Measurements from ENCODE around the gene NPC1L1.

The NPC1L1 gene, protein sequence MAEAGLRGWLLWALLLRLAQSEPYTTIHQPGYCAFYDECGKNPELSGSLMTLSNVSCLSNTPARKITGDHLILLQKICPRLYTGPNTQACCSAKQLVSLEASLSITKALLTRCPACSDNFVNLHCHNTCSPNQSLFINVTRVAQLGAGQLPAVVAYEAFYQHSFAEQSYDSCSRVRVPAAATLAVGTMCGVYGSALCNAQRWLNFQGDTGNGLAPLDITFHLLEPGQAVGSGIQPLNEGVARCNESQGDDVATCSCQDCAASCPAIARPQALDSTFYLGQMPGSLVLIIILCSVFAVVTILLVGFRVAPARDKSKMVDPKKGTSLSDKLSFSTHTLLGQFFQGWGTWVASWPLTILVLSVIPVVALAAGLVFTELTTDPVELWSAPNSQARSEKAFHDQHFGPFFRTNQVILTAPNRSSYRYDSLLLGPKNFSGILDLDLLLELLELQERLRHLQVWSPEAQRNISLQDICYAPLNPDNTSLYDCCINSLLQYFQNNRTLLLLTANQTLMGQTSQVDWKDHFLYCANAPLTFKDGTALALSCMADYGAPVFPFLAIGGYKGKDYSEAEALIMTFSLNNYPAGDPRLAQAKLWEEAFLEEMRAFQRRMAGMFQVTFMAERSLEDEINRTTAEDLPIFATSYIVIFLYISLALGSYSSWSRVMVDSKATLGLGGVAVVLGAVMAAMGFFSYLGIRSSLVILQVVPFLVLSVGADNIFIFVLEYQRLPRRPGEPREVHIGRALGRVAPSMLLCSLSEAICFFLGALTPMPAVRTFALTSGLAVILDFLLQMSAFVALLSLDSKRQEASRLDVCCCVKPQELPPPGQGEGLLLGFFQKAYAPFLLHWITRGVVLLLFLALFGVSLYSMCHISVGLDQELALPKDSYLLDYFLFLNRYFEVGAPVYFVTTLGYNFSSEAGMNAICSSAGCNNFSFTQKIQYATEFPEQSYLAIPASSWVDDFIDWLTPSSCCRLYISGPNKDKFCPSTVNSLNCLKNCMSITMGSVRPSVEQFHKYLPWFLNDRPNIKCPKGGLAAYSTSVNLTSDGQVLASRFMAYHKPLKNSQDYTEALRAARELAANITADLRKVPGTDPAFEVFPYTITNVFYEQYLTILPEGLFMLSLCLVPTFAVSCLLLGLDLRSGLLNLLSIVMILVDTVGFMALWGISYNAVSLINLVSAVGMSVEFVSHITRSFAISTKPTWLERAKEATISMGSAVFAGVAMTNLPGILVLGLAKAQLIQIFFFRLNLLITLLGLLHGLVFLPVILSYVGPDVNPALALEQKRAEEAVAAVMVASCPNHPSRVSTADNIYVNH (N-terminal part only)

DNA sequence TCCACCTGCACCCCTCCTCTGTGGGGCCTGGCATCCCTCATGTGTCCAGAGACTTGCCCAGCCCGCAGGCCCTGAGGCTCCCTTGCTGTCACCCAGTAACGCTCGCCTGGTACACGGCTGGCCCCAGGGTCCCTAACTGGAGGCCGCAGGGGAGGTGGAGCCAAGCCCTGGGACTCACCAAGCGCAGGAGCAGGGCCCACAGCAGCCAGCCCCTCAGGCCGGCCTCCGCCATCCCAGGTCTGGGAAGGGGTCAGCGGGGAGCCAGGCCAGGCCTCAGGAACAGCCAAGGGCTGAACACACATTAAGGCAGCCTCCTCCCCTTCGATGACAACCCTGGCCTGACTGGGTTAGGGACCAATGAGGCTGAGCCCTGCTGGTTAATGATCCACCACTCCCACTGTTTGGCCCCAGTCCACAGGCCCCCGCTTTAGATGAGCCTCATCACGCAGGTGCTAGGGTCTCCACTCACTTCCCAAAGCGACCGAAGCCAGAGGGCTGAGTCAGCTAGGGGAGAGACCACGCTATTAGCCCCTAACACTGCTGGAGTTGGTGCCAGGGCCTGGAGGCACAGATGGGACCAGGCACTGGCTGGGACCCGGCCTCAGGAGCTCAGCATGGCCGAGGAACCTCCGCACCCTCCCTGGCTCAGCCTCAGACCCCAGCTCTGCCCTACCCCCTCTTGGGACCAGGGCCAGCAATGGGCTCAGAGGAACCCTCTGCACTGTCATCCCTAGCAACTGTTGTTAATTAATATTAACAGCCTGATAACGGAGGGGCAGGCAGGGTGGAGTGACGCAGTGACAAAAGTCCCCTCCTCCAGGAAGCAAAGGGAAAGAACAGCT is at the start of gene NPC1L1:
Gene NPC1L1 (minus strand): TSS at position 303 of the 842 bp plus-strand sequence. CDS start 71 bp downstream, at position 232.
- no peak for DNase-seq (ENCODE audit: low spot score)

DNA sequence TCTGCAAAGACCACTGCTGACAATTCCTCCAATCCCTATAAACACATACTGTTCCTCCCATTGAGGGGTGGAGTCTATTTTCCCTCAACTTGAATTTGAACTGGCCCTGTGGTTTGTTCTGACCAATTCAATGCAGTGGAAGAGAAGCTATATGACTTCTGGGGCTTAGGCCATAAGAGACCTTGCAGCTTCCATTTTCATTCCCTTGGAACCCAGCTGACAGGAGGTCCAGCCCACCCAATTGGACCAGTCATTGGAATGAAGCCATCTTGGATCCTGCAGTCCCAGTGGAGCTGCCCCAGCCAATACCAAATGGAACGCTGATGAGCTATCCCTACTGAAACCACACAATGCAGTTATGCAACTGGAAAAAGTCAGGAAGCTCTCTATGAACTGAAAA is 49.8 kb upstream of the NPC1L1 start:
- no peak for DNase-seq (ENCODE audit: low spot score)

DNA sequence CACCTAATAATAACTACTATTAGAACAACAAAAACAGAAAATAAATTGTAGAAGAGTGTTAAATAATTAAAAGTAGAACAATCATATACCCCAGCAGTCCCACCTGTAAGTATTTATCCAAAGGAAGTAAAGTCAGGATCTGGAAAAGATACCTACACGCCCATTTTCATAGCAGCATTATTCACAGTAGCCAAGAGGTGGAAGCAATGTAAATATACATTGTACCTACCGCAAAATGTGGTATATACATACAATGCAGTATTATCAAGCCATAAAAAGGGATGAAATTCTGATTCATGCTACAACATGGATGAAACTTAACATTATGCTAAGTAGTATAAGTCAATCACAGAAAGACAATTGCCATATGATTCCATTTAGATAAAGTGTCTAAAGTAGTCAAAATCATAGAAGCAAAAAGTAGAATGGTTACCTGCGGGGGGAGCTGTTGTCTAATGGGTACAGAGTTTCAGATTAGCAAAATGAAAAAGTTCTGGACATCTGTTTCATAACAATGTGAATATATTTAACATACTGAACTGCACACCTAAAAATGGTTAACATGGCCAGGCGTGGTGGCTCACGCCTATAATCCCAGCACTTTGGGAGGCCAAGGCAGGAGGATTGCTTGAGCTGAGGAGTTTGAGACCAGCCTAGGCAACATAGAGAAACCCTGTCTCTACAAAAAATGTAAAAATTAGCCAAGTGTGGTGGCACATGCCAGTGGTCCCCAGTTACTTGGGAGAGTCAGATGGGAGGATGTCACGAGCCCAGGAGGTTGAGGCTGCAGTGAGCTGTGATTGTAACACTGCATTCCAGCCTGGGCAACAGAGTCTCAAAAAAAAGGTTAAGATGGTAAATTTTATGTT is 46.9 kb upstream of the NPC1L1 start:
- DNase-seq (ENCODE audit: low spot score), result no peak

DNA sequence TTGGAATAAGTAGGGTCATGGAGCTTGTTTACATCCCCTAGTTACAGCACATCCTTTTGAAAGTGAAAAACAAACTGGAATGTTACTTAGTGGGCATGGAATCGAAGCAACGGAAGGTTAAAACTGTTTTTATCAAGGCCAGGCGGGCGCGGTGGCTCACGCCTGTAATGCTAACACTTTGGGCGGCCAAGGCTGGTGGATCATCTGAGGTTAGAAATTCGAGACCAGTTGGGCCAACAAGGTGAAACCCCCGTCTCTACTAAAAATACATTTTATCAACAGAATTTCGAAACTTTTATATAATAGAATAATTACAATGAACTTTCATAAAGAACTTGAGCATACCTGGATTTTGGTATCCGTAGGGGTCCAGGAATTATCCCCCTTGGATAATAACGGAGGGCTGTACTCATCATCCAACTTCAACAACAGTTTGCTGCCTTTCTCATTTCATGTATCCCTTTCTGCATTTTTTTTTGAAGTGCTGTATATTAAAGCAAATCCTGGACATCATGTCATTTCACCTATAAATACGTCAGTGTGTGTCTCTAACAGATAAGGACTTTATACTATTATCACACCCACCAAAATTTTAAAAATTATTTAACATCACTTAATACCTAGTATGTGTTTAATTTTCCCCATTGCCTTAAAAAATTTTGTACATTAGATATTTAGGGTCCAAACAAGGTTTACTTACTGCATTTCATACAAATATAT is 42.2 kb upstream of the NPC1L1 start:
- DNase-seq (ENCODE audit: low spot score), result no peak

DNA sequence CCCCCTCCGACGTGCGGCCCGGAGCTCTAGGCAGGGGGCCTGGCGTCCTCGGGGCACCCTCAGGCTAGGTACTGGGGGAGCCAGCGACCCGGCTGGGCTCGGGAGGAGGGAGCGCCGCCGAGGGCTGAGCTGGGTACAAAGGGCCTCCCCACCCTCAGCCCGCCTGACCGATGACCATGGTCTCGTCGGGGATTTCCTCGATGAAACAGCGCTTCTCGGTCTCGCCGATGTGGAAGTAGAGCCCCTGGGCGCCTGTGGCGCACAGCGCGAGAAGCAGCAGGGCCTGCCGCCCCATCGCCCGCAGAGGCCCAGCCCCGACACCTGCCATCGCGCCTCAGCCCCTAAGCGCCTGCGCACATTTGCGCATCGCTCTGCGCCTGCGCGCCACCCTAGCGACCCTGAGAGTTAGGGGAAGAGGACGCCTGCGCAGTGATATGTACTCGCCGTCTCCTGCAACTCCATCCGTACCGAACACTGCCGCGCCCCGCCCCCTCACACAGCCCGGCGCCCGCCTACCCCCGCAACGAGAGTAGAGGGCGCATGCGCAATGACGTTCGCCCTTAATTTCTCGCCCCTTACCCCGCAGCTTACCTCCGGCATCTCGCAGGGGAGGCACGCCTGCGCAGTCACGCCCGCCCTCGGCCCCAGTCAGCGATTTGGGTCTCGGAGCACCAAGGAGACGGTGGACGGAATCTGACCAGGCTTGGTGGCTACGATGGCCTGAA is 40.9 kb upstream of the NPC1L1 start, which contains the start of gene TMED4:
Gene TMED4 (minus strand): TSS at position 353 of the 725 bp plus-strand sequence. CDS start 25 bp downstream, at position 328.
- peak; percentile 100 for DNase-seq (ENCODE audit: low spot score)

DNA sequence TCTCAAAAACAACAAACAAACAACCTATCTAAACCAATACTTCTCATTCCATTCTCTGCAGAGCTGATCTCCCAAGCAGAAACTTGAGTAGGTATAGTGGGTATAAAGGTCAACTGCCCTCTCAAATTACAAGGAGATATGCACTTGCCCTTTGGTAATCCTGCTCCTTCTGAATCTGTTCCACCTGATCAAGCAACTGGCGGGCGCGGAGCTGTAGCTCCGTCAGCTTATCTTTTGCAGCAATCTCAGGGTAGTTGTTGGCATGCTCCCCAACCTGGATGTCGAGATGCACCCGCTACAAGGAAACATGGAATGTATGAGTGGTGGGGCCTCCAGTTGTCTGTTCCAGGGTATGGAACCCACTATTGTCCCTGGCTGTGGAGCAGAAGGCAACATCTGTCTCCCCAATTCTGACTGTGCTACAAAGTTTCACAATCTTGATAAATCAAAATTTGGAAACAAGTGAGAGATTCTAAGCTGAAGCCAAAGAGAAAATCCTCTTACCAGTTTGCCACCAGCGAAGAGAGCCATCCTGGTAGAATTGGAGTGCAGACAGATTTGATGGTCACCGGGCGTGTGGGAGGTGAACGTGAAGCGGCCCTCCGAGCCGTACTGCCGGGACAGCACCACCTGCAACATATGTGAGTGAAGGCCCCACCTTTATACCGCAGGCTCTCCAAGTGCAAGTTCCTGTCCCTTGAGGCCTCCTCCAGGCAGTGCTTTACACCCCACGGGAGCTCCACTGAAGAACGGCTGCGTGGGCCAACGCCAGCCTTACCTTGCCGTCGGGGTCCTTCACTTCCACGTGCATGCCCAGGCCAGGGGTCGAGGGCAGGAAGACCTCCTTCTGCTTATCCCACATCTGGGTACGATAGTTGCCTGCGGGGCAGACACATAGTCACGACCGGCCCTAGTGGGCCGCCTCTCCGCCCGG is 40.1 kb upstream of the NPC1L1 start:
- DNase-seq (ENCODE audit: low spot score), result no peak

DNA sequence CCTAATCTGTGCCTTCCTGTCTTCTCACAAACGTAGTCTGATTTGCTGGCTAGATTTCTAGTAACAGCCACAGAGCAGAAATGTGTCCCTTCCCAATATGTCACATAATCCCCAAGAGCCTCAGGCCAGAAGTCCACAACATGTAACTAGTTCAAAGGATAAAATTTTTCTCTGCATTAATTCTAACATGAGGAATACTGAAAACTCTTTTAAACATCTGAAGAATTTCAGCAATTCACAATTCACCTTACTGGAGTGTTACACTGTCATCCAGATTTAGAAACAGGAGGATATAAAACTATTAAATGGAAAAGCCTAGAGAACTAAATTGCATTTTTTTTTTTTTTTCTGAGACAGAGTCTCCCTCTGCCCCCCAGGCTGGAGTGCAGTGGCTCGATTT is 35.1 kb upstream of the NPC1L1 start:
- DNase-seq (ENCODE audit: low spot score), result no peak

DNA sequence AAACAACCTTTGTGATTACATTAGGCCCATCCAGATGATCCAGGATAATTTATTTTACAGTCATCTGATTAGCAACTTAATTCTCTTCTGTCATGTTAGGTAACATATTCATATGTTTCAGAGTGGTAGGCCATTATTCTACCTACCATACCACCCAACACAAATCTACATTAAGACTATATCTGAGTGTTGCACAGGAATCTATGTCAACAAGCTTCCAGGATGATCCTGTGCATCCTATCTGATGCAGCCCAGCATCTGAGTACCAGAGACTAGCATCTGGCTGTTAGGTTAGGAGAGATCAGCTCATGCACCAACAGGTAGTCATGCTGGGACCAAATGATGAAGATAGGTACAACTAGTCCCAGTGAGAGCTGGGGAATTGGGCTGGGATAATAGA is 33.9 kb upstream of the NPC1L1 start:
- DNase-seq (ENCODE audit: low spot score), result no peak

DNA sequence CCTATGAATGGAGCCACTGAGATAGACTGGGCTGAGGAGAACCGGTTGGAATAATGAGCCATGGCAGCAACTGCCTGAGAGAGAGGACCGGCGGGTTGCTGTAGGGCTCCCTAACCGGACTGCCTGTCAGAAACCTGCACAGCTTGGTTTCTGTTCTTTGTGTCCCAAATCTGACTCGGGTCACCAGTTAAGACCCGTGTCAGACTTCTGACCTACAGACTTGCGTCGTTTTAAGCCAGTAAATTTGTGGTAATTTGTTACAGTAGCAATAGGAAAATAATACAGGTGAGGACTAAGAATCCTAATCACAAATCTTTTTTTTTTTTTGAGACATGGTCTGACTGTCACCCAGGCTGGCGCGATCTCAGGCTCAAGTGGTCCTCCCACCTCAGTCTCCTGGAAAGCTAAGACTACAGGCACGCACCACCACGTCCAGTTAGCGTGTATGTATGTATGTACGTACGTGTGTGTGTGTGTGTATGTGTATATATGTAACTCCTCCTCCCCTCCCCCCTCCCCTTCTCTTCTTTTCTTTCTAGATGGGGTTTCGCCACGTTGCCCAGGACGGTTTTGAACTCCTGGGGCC is 33.2 kb upstream of the NPC1L1 start:
- DNase-seq (ENCODE audit: low spot score), result no peak

DNA sequence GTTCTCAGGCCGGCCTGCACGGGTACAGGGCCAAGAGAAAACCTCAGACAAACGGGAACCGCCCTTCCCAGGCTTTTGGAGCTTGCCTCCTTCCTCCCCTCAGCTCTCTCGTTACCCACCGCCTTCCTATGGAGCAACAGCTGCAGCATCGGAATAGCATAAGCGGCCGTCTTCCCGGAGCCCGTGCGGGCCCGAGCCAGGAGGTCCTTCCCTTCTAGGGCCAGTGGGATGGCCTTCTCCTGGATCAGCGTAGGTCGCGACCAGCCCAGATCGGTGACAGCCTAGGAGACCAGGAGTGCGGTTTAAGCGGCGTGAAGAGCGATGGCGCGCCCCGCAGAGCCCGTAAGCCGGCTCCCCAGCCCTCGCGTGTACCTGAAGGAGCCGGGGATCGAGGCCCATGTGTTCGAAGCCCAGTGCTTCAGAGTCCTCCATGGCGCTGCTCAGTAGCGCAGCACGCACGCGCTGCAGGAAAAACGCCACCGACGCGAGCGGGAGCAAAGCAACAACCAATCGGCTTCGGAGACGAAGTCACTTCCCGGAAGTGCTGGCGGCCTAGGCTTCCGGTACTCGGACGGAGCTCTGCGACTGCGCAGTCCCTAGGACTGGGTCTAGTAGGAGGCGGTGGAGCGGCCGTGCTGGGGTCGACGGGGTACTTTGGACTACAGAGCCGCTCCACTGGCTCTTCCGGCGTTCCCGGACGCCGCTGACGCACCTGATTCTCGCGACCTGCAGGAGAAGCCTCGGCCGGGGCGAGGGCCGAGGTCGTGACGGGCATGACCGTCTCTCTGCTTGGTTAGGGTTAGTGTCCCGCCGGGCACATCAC is 32.5 kb upstream of the NPC1L1 start, which contains the start of gene DDX56:
Gene DDX56 (minus strand): TSS at position 445 of the 823 bp plus-strand sequence. CDS start 13 bp downstream, at position 432.
- DNase-seq (ENCODE audit: low spot score), result peak; percentile 96

DNA sequence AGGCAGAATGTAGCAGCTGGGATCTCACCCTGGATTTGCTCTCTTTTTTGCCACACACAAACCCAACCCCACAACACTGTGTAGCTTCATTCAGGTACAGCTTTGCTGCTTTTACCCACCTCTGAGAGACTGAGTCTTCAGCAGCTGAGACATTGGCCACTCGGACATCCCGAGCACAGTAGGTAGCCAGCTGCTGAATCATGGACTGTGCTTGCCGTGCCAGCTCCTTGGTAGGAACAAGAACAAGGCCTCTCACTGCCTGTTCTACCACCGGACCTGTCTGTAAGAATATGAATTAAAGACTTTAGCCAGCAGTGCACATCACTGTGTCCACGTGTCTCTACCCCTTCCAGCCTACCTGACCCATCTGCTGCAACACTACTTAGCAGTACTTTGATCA is 31.6 kb upstream of the NPC1L1 start:
- DNase-seq (ENCODE audit: low spot score), result no peak

DNA sequence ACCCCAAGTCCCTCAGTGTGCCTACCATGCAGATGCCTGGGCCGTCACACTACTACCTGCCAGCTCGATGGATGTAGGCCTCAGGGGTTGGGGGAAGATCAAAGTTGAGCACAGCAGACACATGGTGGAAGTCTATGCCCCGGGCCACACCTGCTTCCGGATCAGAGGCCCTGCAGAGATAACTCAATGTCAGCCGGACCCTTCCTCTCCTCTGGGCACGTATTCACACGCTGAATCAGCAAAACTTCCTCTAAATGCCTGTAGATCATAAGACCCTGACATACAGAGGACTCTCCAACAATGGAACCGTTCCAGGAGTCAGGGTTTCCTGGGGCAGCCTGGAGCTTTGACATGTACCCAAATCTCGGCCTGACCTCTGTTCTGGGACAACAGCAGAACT is 28.8 kb upstream of the NPC1L1 start:
- no peak for DNase-seq (ENCODE audit: low spot score)

DNA sequence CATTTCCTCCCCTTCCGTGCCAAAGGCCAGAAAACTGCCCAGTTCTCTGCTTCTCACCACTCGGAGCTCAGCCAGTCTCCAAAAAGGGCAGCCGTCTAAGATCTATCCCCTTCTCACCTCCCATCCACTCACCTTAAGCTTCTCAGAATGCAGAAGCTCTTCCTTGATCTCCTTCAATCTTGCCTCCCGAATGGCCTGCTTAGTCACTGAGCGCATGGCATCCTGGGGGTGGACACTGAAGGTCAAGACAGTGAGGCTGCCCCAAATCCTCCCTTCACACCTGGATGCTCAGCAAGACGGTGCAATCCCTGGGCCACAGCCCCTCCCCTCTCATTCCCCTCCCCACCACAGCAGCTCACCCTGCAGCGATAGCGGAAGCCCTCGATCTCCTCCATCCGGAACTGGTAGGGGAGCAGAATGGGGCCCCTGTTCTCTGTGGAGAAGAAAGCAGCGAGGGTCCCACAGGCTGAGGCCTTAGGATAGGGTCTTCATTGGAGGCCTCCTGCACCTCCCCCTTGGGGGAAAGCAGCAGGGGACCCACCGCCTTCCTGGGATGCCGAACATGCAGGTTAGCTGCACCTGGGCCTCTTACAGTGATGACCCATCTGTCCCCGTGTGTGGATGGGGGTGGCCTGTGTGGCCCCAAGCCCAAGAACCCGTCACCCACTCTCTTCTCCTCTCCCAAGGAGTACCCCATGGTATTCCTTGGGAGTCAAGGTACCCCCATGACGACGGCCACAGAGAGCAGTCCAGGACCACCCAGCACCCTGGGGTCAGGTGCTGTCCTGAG is 27.8 kb upstream of the NPC1L1 start:
- DNase-seq (ENCODE audit: low spot score), result no peak

DNA sequence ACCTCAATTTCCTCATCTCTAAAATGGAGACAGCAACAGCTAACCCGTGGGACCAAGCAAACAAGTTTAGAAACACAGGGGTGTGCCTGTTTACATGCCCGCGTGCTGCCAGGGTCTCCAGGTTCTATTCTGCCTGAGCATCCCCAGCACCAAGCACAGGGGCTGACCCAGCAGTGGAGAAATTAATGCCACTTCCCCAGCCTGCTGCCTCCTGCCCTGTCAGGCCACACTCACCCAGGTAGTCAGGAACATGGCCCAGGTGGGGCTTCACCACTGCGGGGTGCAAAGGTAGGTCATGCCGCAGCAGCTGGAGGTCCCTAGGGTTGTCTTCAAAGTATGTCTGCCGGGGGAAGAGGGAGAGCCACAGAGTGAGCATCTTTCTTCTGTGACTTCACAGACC is 26.8 kb upstream of the NPC1L1 start:
- DNase-seq (ENCODE audit: low spot score), result no peak

DNA sequence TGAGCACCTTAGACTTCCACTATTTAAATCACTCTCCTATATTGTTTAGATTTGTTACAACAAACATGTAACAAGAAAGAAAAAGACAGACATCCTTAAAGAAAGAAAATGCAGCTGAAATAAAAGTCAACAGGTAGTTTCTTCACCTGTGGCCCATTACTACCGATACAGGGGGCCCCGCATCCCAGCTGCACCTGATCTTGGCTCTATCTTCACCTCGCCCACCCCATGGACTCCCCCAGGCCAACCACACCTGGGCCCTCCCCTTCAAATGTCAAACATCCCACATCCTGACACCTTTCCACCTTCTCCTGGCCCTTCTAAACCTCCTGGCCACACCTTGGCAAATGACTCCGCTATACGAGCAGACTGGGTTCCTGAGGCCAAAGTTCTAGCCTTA is 25.6 kb upstream of the NPC1L1 start:
- no peak for DNase-seq (ENCODE audit: low spot score)

Data from COLO829 (cell line).